Stomach (tissue), 9 donors: ENCODE measurements around the gene CIRBP. TPM values are rescaled to one million over a fixed set of nuclear protein-coding genes. Genes with fewer than 3 reads are reported as not detected.

ENCODE experiments used
- DNase-seq, 2 donors: peaks; one replicate each; pipeline versions ENCODE4 v3.0.0 to v3.0.0-alpha.2; 2013 to 2019
- H3K27ac ChIP-seq, 5 donors: fragments of 200-600 bp in 4 of 5; sonication (generic) in 4 of 5; one replicate each; pipeline ENCODE4 v1.5.1; 2013 to 2019; ENCODE audit warnings: mild to moderate bottlenecking in 1 of 5, moderate library complexity in 1 of 5
- H3K27me3 ChIP-seq, 3 donors: fragments of 200-600 bp; sonication (generic); one replicate each; pipeline ENCODE4 v1.5.1; 2017 to 2019; ENCODE audit warnings: mixed run types in 1 of 3
- H3K36me3 ChIP-seq, 4 donors: fragments of 200-600 bp; sonication (generic); 1 replicate in 3 of 4; 2 replicates in 1 of 4; pipeline ENCODE4 v1.5.1; 2016 to 2019
- H3K4me1 ChIP-seq, 4 donors: fragments of 200-600 bp; sonication (generic); one replicate each; pipeline ENCODE4 v1.5.1; 2016 to 2019
- H3K4me3 ChIP-seq, 4 donors: fragments of 200-600 bp; sonication (generic) in 3 of 4; one replicate each; pipeline ENCODE4 v1.5.1; 2016 to 2019; ENCODE audit warnings: mild to moderate bottlenecking in 1 of 4
- H3K9me3 ChIP-seq, 4 donors: fragments of 200-600 bp; sonication (generic); one replicate each; pipeline ENCODE4 v1.5.1; 2016 to 2019
- EP300 ChIP-seq: sonication (generic); formaldehyde crosslinking; IDR thresholded peaks from one replicate; pipeline ENCODE4 v1.6.1; 2017; ENCODE audit warnings: antibody characterized with exemption
- POLR2A ChIP-seq, 4 donors: fragments of 450-650 bp; IDR thresholded peaks; one replicate each; pipeline ENCODE4 v1.6.1; 2016; ENCODE audit warnings: antibody characterized with exemption in 4 of 4, control low read depth in 2 of 4, mild to moderate bottlenecking in 1 of 4, moderate library complexity in 1 of 4
- POLR2AphosphoS5 ChIP-seq, 3 donors: sonication (generic); formaldehyde crosslinking; IDR thresholded peaks; one replicate each; pipeline ENCODE4 v1.6.1; 2016; ENCODE audit warnings: antibody characterized with exemption in 3 of 3
- WGBS, 5 donors: extraction: QIAGEN DNeasy Blood & Tissue Kit in 3 of 5; methylation state at CpG; one replicate each; pipeline versions ENCODE4 v1.1.5 to v1.1.7; 2013 to 2018; 5-methylcytosine and 5-hydroxymethylcytosine counted together
- intact Hi-C: fragments of 100-400 bp; cut with DNase I; formaldehyde crosslinking; loops from one replicate; pipeline ENCODE4 v1.15.1; 2023; ENCODE audit warnings: low total_unique reads
- polyA plus RNA-seq, 3 donors: library from polyadenylated mRNA; stranded (reverse); fragments of 200-250 nt; gene quantifications; one replicate each; pipeline ENCODE4 v1.2.3, GENCODE V29; 2013
- total RNA-seq, 5 donors: library from RNA; depleted of rRNA; stranded (reverse); fragments of >200 nt; gene quantifications; one replicate each; pipeline versions ENCODE4 v1.1.0 to v1.2.3, GENCODE V29; 2014 to 2016
- TF ChIP-seq, protein P1 (sequence below), 7 experiments: fragments of 450-650 bp in 4 of 7; fragments of 200-600 bp in 3 of 7; sonication (generic) in 3 of 7; IDR thresholded peaks; one replicate each; pipeline ENCODE4 v1.5.1; 2016 to 2019; ENCODE audit warnings: antibody characterized with exemption in 7 of 7, control low read depth in 2 of 7, mild to moderate bottlenecking in 1 of 7
- donor health status: healthy with polysubstance abuse.
- donor health status: Bipolar disorder and iron deficiency.
- donor health status: healthy.

The CIRBP gene
- total and polyA plus RNA-seq, 8 donors, result 250 to 686 (median 356) TPM

DNA sequence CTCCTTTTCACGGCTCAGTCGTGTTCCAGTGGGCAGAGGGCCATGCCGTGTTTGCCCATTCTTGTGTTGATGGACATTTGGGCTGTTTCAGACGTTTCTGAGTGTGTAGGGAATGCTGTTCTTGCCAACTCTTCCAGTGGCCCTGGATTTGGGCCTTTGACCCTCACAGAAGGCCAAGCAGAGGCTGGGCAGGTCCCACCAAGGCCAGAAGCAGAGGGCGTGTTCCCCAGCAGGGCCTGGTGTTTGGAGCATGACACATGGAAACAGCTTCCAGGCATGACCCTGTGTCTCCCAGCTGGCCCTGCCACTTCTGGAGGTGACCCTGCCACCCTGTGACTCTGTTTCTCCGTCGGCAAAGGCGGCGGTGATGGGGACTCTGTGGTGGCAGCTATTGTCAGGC lies 52.4 kb downstream of the CIRBP start:
- no peak for DNase-seq
- TF ChIP-seq, protein P1, sequence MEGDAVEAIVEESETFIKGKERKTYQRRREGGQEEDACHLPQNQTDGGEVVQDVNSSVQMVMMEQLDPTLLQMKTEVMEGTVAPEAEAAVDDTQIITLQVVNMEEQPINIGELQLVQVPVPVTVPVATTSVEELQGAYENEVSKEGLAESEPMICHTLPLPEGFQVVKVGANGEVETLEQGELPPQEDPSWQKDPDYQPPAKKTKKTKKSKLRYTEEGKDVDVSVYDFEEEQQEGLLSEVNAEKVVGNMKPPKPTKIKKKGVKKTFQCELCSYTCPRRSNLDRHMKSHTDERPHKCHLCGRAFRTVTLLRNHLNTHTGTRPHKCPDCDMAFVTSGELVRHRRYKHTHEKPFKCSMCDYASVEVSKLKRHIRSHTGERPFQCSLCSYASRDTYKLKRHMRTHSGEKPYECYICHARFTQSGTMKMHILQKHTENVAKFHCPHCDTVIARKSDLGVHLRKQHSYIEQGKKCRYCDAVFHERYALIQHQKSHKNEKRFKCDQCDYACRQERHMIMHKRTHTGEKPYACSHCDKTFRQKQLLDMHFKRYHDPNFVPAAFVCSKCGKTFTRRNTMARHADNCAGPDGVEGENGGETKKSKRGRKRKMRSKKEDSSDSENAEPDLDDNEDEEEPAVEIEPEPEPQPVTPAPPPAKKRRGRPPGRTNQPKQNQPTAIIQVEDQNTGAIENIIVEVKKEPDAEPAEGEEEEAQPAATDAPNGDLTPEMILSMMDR (IDR thresholded peaks at IDR 0.05), result no peak
- TF ChIP-seq POLR2A (IDR thresholded peaks at IDR 0.05) (no peak), POLR2AphosphoS5 (IDR thresholded peaks at IDR 0.05) (no peak), EP300 (no peak)
- H3K4me1 ChIP-seq, result peaks cover 10 to 14% (median 12%) of the 10 kb centered on the region in 4 donors
- H3K36me3 ChIP-seq, result no peaks in the 10 kb centered on the region
- no peak overlapping the region for H3K27ac ChIP-seq
- 81 to 95% (median 86%) methylated on average over 7 to 9 of the region's 9 CpGs for WGBS, 5 donors
- H3K9me3 ChIP-seq, result no peaks in the 10 kb centered on the region
- H3K27me3 ChIP-seq, result peaks cover 0 to 96% (median 68%) of the 10 kb centered on the region in 3 donors
- intact Hi-C loops, result no loop called here
- no peak overlapping the region for H3K4me3 ChIP-seq

DNA sequence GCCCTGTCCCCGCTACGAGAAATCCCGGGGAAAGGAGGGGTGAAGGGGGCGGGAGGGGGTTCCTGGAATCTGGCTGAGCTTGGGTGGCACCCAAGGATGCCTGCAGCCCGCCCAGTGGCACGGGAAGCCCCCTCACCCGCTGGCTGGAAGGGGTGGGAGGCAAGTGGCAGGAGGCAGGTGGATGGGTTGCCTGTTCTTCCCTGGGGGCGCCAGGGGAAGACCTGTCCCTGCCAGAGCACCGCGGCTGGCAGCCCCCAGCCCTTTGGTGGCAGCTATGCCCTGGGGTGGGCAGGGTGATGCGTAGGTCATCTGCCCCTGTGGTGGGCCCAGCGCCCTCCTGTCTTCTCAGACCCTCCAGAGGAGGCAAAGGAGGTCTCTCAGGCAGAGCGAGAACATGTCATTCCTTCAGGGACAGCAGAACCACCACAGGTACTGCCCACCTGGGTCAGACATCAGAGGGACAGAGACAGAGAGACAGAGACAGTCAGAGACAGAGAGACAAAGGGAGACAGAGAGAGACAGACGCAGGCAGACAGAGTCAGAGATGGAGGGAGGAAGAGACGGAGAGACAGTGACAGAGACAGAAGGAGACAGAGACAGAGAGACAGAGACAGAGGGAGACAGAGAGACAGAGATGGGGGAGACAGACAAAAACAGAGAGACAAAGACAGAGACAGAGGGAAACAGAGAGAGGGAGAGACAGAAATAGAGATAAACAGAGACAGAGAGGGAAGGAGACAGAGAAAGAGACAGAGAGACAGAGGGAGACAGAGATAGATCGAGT lies 53.3 kb downstream of the CIRBP start:
- TF ChIP-seq, protein P1 (IDR thresholded peaks at IDR 0.05), result no peak
- TF ChIP-seq POLR2A (IDR thresholded peaks at IDR 0.05) (no peak), POLR2AphosphoS5 (IDR thresholded peaks at IDR 0.05) (no peak), EP300 (no peak)
- Histone ChIP-seq H3K27ac (no peak overlapping the region), H3K4me1 (peaks cover 10 to 14% (median 12%) of the 10 kb centered on the region in 4 donors), H3K9me3 (no peaks in the 10 kb centered on the region), H3K27me3 (peaks cover 0 to 91% (median 61%) of the 10 kb centered on the region in 3 donors), H3K36me3 (no peaks in the 10 kb centered on the region), H3K4me3 (no peak overlapping the region)
- intact Hi-C loops, result no loop called here
- DNase-seq, result no peak
- 83 to 92% (median 90%) methylated on average over 14 to 16 of the region's 16 CpGs for WGBS, 5 donors

DNA sequence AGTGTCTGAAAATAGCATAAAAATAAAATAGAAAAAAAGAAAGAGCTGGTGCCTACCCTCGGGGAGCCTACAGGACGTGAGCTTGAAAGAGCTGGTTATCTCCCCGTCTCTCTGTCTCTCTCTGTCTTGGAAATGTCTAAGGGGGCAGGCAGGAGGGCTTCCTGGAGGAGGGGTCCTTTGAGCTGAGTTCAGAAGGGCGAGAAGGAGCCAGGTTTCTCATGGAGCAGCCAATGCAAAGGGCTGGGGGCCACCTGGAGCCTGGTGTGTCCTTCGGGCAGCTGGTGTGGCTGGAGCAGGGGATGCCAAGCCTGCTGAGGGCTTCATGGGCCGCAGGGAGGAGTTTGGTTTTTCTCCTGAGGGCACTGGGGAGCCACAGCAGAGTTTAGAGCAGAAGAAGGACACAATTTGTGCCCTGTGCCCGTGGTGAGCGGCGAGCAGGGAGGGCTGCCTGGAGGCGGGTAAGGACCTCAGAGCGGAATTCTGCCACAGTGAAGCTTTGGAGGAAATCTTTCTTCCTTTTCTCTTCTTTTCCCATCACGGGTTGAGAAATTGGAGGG lies 55.2 kb downstream of the CIRBP start:
- intact Hi-C loops, result no loop called here
- Histone ChIP-seq H3K4me1 (peaks cover 10 to 14% (median 12%) of the 10 kb centered on the region in 4 donors), H3K4me3 (peak overlapping the region in 3 of 4 donors; percentile 33 to 40 (median 37)), H3K27me3 (peaks cover 0 to 71% (median 43%) of the 10 kb centered on the region in 3 donors), H3K27ac (no peak overlapping the region), H3K36me3 (no peaks in the 10 kb centered on the region), H3K9me3 (no peaks in the 10 kb centered on the region)
- WGBS, 5 donors, result 76 to 86% (median 81%) methylated on average over 11 to 12 of the region's 12 CpGs
- no peak for DNase-seq
- TF ChIP-seq, protein P1 (IDR thresholded peaks at IDR 0.05), result no peak
- TF ChIP-seq POLR2A (IDR thresholded peaks at IDR 0.05), result no peak
- TF ChIP-seq POLR2AphosphoS5 (IDR thresholded peaks at IDR 0.05), result no peak
- no peak for TF ChIP-seq EP300

Other genes with a start within 250 kb of the CIRBP start
- gene TMEM259, start 248.2 kb upstream of the CIRBP start, total RNA-seq, result 100 to 1,000 TPM in 4 of 5 donors, 10 to 100 TPM in 1; 59.7 to 536 (median 338) TPM
- 100 to 1,000 TPM in 1 of 3 donors, 10 to 100 TPM in 2; 60.5 to 199 (median 89.2) TPM for gene TMEM259, start 248.2 kb upstream of the CIRBP start, polyA plus RNA-seq
- gene RNU6-2, start 247.8 kb upstream of the CIRBP start, total RNA-seq, result not detected
- gene RNU6-2, start 247.8 kb upstream of the CIRBP start, polyA plus RNA-seq, result not detected
- gene CNN2, start 242.7 kb upstream of the CIRBP start, total RNA-seq, result 10 to 100 TPM in 4 of 5 donors, 1 to 10 TPM in 1; 7.0 to 98.5 (median 56.4) TPM
- 10 to 100 TPM; 85.1 to 93.9 (median 91.8) TPM for gene CNN2, start 242.7 kb upstream of the CIRBP start, polyA plus RNA-seq
- gene ABCA7, start 229.2 kb upstream of the CIRBP start, total RNA-seq, result 100 to 1,000 TPM in 1 of 5 donors, 10 to 100 TPM in 3, 1 to 10 TPM in 1; 5.1 to 144 (median 38.8) TPM
- gene ABCA7, start 229.2 kb upstream of the CIRBP start, polyA plus RNA-seq, result 10 to 100 TPM; 14.2 to 31.6 (median 22.0) TPM
- gene ARHGAP45, start 202.2 kb upstream of the CIRBP start, total RNA-seq, result 100 to 1,000 TPM in 1 of 5 donors, 10 to 100 TPM in 4; 14.3 to 211 (median 22.3) TPM
- 10 to 100 TPM; 12.2 to 15.4 (median 14.0) TPM for gene ARHGAP45, start 202.2 kb upstream of the CIRBP start, polyA plus RNA-seq
- 100 to 1,000 TPM in 1 of 5 donors, 10 to 100 TPM in 4; 24.5 to 361 (median 40.6) TPM for gene POLR2E, start 174.0 kb upstream of the CIRBP start, total RNA-seq
- 100 to 1,000 TPM; 109 to 128 (median 123) TPM for gene POLR2E, start 174.0 kb upstream of the CIRBP start, polyA plus RNA-seq
- gene GPX4, start 165.3 kb upstream of the CIRBP start, total RNA-seq, result 100 to 1,000 TPM in 4 of 5 donors, 10 to 100 TPM in 1; 90.0 to 710 (median 158) TPM
- 100 to 1,000 TPM; 433 to 532 (median 509) TPM for gene GPX4, start 165.3 kb upstream of the CIRBP start, polyA plus RNA-seq
- 10 to 100 TPM; 19.3 to 74.7 (median 63.5) TPM for gene SBNO2, start 95.1 kb upstream of the CIRBP start, total RNA-seq
- 10 to 100 TPM; 16.3 to 36.1 (median 23.6) TPM for gene SBNO2, start 95.1 kb upstream of the CIRBP start, polyA plus RNA-seq
- 100 to 1,000 TPM in 1 of 5 donors, 10 to 100 TPM in 4; 55.1 to 368 (median 82.3) TPM for gene STK11, start 63.6 kb upstream of the CIRBP start, total RNA-seq
- gene STK11, start 63.6 kb upstream of the CIRBP start, polyA plus RNA-seq, result 10 to 100 TPM; 43.1 to 65.3 (median 48.8) TPM
- gene CBARP, start 31.3 kb upstream of the CIRBP start, total RNA-seq, result 1 to 10 TPM in 2 of 5 donors, not detected in 3; 1.3 to 8.9 TPM
- gene CBARP, start 31.3 kb upstream of the CIRBP start, polyA plus RNA-seq, result under 1 TPM in 2 of 3 donors, not detected in 1; 0.19 to 0.28 TPM
- 100 to 1,000 TPM in 2 of 5 donors, 10 to 100 TPM in 3; 26.4 to 905 (median 37.9) TPM for gene ATP5F1D, start 27.6 kb upstream of the CIRBP start, total RNA-seq
- gene ATP5F1D, start 27.6 kb upstream of the CIRBP start, polyA plus RNA-seq, result 100 to 1,000 TPM; 355 to 508 (median 358) TPM
- 100 to 1,000 TPM in 1 of 5 donors, 10 to 100 TPM in 4; 31.6 to 118 (median 54.6) TPM for gene MIDN, start 20.7 kb upstream of the CIRBP start, total RNA-seq
- gene MIDN, start 20.7 kb upstream of the CIRBP start, polyA plus RNA-seq, result 10 to 100 TPM; 17.0 to 29.2 (median 21.0) TPM
- gene FAM174C, start 6.2 kb downstream of the CIRBP start, total RNA-seq, result 100 to 1,000 TPM in 2 of 5 donors, 10 to 100 TPM in 2, 1 to 10 TPM in 1; 6.2 to 240 (median 23.7) TPM
- gene FAM174C, start 6.2 kb downstream of the CIRBP start, polyA plus RNA-seq, result 100 to 1,000 TPM in 1 of 3 donors, 10 to 100 TPM in 2; 75.8 to 102 (median 80.3) TPM
- 10 to 100 TPM in 1 of 5 donors, under 1 TPM in 1, not detected in 3; 0.55 to 21.1 TPM for gene EFNA2, start 16.5 kb downstream of the CIRBP start, total RNA-seq
- gene EFNA2, start 16.5 kb downstream of the CIRBP start, polyA plus RNA-seq, result under 1 TPM in 1 of 3 donors, not detected in 2; 0.15 TPM
- 100 to 1,000 TPM in 3 of 5 donors, 10 to 100 TPM in 2; 31.6 to 217 (median 102) TPM for gene NDUFS7, start 114.6 kb downstream of the CIRBP start, total RNA-seq
- 100 to 1,000 TPM; 107 to 169 (median 138) TPM for gene NDUFS7, start 114.6 kb downstream of the CIRBP start, polyA plus RNA-seq
- gene GAMT, start 132.2 kb downstream of the CIRBP start, total RNA-seq, result 10 to 100 TPM in 1 of 5 donors, 1 to 10 TPM in 2, not detected in 2; 2.6 to 15.6 (median 4.5) TPM
- 100 to 1,000 TPM in 1 of 3 donors, 10 to 100 TPM in 2; 26.8 to 102 (median 55.3) TPM for gene GAMT, start 132.2 kb downstream of the CIRBP start, polyA plus RNA-seq
- 100 to 1,000 TPM in 1 of 5 donors, 10 to 100 TPM in 4; 21.4 to 124 (median 42.5) TPM for gene DAZAP1, start 138.3 kb downstream of the CIRBP start, total RNA-seq
- 10 to 100 TPM; 55.9 to 68.1 (median 63.4) TPM for gene DAZAP1, start 138.3 kb downstream of the CIRBP start, polyA plus RNA-seq
- 1,000 to 10,000 TPM in 4 of 5 donors, 100 to 1,000 TPM in 1; 428 to 2,471 (median 1,694) TPM for gene RPS15, start 169.1 kb downstream of the CIRBP start, total RNA-seq
- 1,000 to 10,000 TPM; 2,846 to 4,539 (median 3,866) TPM for gene RPS15, start 169.1 kb downstream of the CIRBP start, polyA plus RNA-seq
- gene APC2, start 180.8 kb downstream of the CIRBP start, total RNA-seq, result 1 to 10 TPM in 2 of 5 donors, under 1 TPM in 2, not detected in 1; 0.58 to 3.5 (median 2.0) TPM
- gene APC2, start 180.8 kb downstream of the CIRBP start, polyA plus RNA-seq, result under 1 TPM; 0.10 to 0.31 (median 0.15) TPM
- 10 to 100 TPM in 4 of 5 donors, 1 to 10 TPM in 1; 5.4 to 84.3 (median 21.3) TPM for gene C19orf25, start 209.9 kb downstream of the CIRBP start, total RNA-seq
- 10 to 100 TPM; 25.4 to 34.9 (median 32.7) TPM for gene C19orf25, start 209.9 kb downstream of the CIRBP start, polyA plus RNA-seq
- 10 to 100 TPM in 2 of 5 donors, 1 to 10 TPM in 1, not detected in 2; 1.7 to 26.8 (median 19.7) TPM for gene PCSK4, start 221.0 kb downstream of the CIRBP start, total RNA-seq
- gene PCSK4, start 221.0 kb downstream of the CIRBP start, polyA plus RNA-seq, result 1 to 10 TPM; 2.7 to 5.0 (median 3.2) TPM
- 10 to 100 TPM in 1 of 5 donors, 1 to 10 TPM in 1, not detected in 3; 3.7 to 24.3 TPM for gene REEP6, start 221.8 kb downstream of the CIRBP start, total RNA-seq
- 10 to 100 TPM in 1 of 3 donors, 1 to 10 TPM in 2; 3.5 to 10.1 (median 6.1) TPM for gene REEP6, start 221.8 kb downstream of the CIRBP start, polyA plus RNA-seq
- 10 to 100 TPM in 1 of 5 donors, 1 to 10 TPM in 2, not detected in 2; 1.7 to 29.5 (median 1.8) TPM for gene ADAMTSL5, start 243.7 kb downstream of the CIRBP start, total RNA-seq
- gene ADAMTSL5, start 243.7 kb downstream of the CIRBP start, polyA plus RNA-seq, result 1 to 10 TPM; 1.1 to 5.6 (median 1.4) TPM